ENCODE results near the gene FGGY. TPM values are rescaled to one million over a fixed set of nuclear protein-coding genes. Genes with fewer than 3 reads are reported as not detected.
"Not testable (repeated sequence)": the region's sequence is repeated elsewhere in the genome, so short reads cannot be mapped to it uniquely, and the experiment has no call there.

FGGY gene
- total RNA-seq, 1 experiment from 2014 or later, result 12.0 TPM

- no peak overlapping the region for H3K4me3 Mint-ChIP-seq
- H3K27ac Mint-ChIP-seq, result no peak overlapping the region
- ChIA-PET POLR2A (no interaction called here), CTCF (no interaction called here)
- DNase-seq (ENCODE audit: low spot score) (no peak), ATAC-seq (no peak)
- no peaks in the 10 kb centered on the region for H3K4me1 Mint-ChIP-seq
- TF ChIP-seq TEAD4 (CRISPR knock-in tag; IDR thresholded peaks at IDR 0.05), result no peak
- no peak for TF ChIP-seq ZSCAN18 (CRISPR knock-in tag; IDR thresholded peaks at IDR 0.05)
- no peak for TF ChIP-seq NFATC4 (CRISPR knock-in tag; IDR thresholded peaks at IDR 0.05)
- no peak for TF ChIP-seq ZMAT4 (CRISPR knock-in tag; IDR thresholded peaks at IDR 0.05)
- TF ChIP-seq ELF4 (CRISPR knock-in tag; IDR thresholded peaks at IDR 0.05; ENCODE audit: low read depth), result no peak
- no peaks in the 10 kb centered on the region for H3K27me3 Mint-ChIP-seq (ENCODE audit: low read depth)
- peaks cover 41% of the 10 kb centered on the region for H3K9me3 Mint-ChIP-seq
- peaks cover 40% of the 10 kb centered on the region for H3K36me3 Mint-ChIP-seq
Measured at GRCh38 chr1:59609245-59609644, 312.4 kb downstream of the FGGY start.

GRCh38 chr1:59610499-59610898 lies 313.6 kb downstream of the FGGY start:
- H3K27ac Mint-ChIP-seq; H3K27me3 Mint-ChIP-seq (ENCODE audit: low read depth); ATAC-seq; POLR2A ChIA-PET; CTCF ChIA-PET; H3K4me3 Mint-ChIP-seq; H3K4me1 Mint-ChIP-seq; DNase-seq (ENCODE audit: low spot score): not testable (repeated sequence)
- Mint-ChIP-seq H3K36me3 (peaks cover 40% of the 10 kb centered on the region), H3K9me3 (peaks cover 44% of the 10 kb centered on the region)

GRCh38 chr1:59617434-59617833 lies 320.5 kb downstream of the FGGY start:
- CTCF ChIA-PET, result no interaction called here
- DNase-seq (ENCODE audit: low spot score), result no peak
- TF ChIP-seq FOXP4 (CRISPR knock-in tag; IDR thresholded peaks at IDR 0.05) (no peak), CDX4 (CRISPR knock-in tag; IDR thresholded peaks at IDR 0.05; ENCODE audit: borderline replicate concordance) (no peak), ZNF281 (CRISPR knock-in tag; IDR thresholded peaks at IDR 0.05) (no peak), HMGA2 (CRISPR knock-in tag; IDR thresholded peaks at IDR 0.05) (no peak), ATF1 (CRISPR knock-in tag; IDR thresholded peaks at IDR 0.05) (no peak), CREM (CRISPR knock-in tag; IDR thresholded peaks at IDR 0.05) (no peak), ZNF423 (CRISPR knock-in tag; IDR thresholded peaks at IDR 0.05) (no peak), ATF2 (CRISPR knock-in tag; IDR thresholded peaks at IDR 0.05; ENCODE audit: borderline replicate concordance, low read depth) (no peak), ESRRA (CRISPR knock-in tag; IDR thresholded peaks at IDR 0.05; ENCODE audit: borderline replicate concordance) (no peak), MLX (CRISPR knock-in tag; IDR thresholded peaks at IDR 0.05) (no peak), TP53 (CRISPR knock-in tag; IDR thresholded peaks at IDR 0.05) (no peak), MXD4 (CRISPR knock-in tag; IDR thresholded peaks at IDR 0.05; ENCODE audit: borderline replicate concordance) (no peak), USF1 (CRISPR knock-in tag; IDR thresholded peaks at IDR 0.05) (no peak), NR1H2 (CRISPR knock-in tag; IDR thresholded peaks at IDR 0.05) (no peak), ZNF671 (CRISPR knock-in tag; IDR thresholded peaks at IDR 0.05) (no peak), ZNF121 (CRISPR knock-in tag; IDR thresholded peaks at IDR 0.05) (no peak), IRF1 (CRISPR knock-in tag; IDR thresholded peaks at IDR 0.05) (no peak)
- POLR2A ChIA-PET, result no interaction called here
- H3K36me3 Mint-ChIP-seq, result no peaks in the 10 kb centered on the region
- no peak overlapping the region for H3K4me3 Mint-ChIP-seq
- ATAC-seq, result no peak
- no peak overlapping the region for H3K27ac Mint-ChIP-seq
- no peaks in the 10 kb centered on the region for H3K4me1 Mint-ChIP-seq
- H3K27me3 Mint-ChIP-seq (ENCODE audit: low read depth), result no peaks in the 10 kb centered on the region
- peaks cover 13% of the 10 kb centered on the region for H3K9me3 Mint-ChIP-seq

All from WTC11 (cell line).